K562 (cell line): ENCODE measurements around the gene VWA7. TPM values are rescaled to one million over a fixed set of nuclear protein-coding genes. Genes with fewer than 3 reads are reported as not detected.
A peak's percentile ranks its signal among the peaks of the same experiment; 100 is the strongest.

Experiments used
- ATF7 ChIP-seq: fragments of 450-650 bp; IDR thresholded peaks from 2 replicates; pipeline ENCODE4 v1.7.1; 2014; ENCODE audit warnings: mild to moderate bottlenecking, moderate library complexity
- CBFB ChIP-seq: sonication (generic); formaldehyde crosslinking; IDR thresholded peaks from 2 replicates; pipeline ENCODE4 v1.4.0; 2020; ENCODE audit warnings: mild to moderate bottlenecking, missing genetic modification reagents
- CHCHD3 ChIP-seq: fragments of 250-450 bp; sonication (Bioruptor Pico); IDR thresholded peaks from 2 replicates; pipeline ENCODE4 v2.1.2; 2022; ENCODE audit warnings: mild to moderate bottlenecking
- HMG20A ChIP-seq: fragments of 450-650 bp; formaldehyde crosslinking; conservative IDR thresholded peaks from 2 replicates; pipeline ENCODE4 v1.4.0; 2020; ENCODE audit warnings: mild to moderate bottlenecking, mixed read lengths
- HNRNPUL1 ChIP-seq: fragments of 200-400 bp; formaldehyde crosslinking; IDR thresholded peaks from 2 replicates; pipeline ENCODE4 v1.6.1; 2017; ENCODE audit warnings: low read length
- KLF1 ChIP-seq: fragments of 450-650 bp; IDR thresholded peaks from 2 replicates; pipeline ENCODE4 v1.6.1; 2016; ENCODE audit warnings: missing genetic modification characterization, missing compliant biosample characterization
- MCM2 ChIP-seq: fragments of 450-650 bp; IDR thresholded peaks from 2 replicates; pipeline ENCODE4 v1.6.1; 2017; ENCODE audit warnings: low read depth, mild to moderate bottlenecking
- MCM3 ChIP-seq: fragments of 450-650 bp; IDR thresholded peaks from 2 replicates; pipeline ENCODE4 v1.6.1; 2016
- MTA3 ChIP-seq: fragments of 450-650 bp; formaldehyde crosslinking; IDR thresholded peaks from 2 replicates; pipeline ENCODE4 v1.6.1; 2017; ENCODE audit warnings: mild to moderate bottlenecking, borderline replicate concordance
- NCOA1 ChIP-seq: fragments of 450-650 bp; IDR thresholded peaks from 2 replicates; pipeline ENCODE4 v1.6.1; 2016; ENCODE audit warnings: low read depth
- NCOA6 ChIP-seq: fragments of 450-650 bp; IDR thresholded peaks from 2 replicates; pipeline ENCODE4 v1.6.1; 2017; ENCODE audit warnings: mild to moderate bottlenecking
- NFXL1 ChIP-seq: fragments of 450-650 bp; formaldehyde crosslinking; IDR thresholded peaks from 2 replicates; pipeline ENCODE4 v1.4.0; 2021; ENCODE audit warnings: mild to moderate bottlenecking
- NR2F6 ChIP-seq: fragments of 450-650 bp; formaldehyde crosslinking; IDR thresholded peaks from 2 replicates; pipeline ENCODE4 v1.4.0; 2020; ENCODE audit warnings: mild to moderate bottlenecking
- PHTF2 ChIP-seq: fragments of 250-450 bp; sonication (Bioruptor Pico); IDR thresholded peaks from 2 replicates; pipeline ENCODE4 v1.5.0; 2021; ENCODE audit warnings: mild to moderate bottlenecking
- POLR2B ChIP-seq: fragments of 450-650 bp; IDR thresholded peaks from 2 replicates; pipeline ENCODE4 v1.6.1; 2018; ENCODE audit warnings: low read depth; ENCODE audit not compliant: partially characterized antibody
- PPARD ChIP-seq: fragments of 250-450 bp; sonication (Bioruptor Pico); IDR thresholded peaks from 2 replicates; pipeline ENCODE4 v1.8.0; 2022; ENCODE audit warnings: inconsistent platforms, mild to moderate bottlenecking, moderate library complexity
- PURB ChIP-seq: sonication (generic); formaldehyde crosslinking; IDR thresholded peaks from 2 replicates; pipeline ENCODE4 v1.9.0; 2021; ENCODE audit warnings: low read depth, mild to moderate bottlenecking, missing genetic modification reagents
- RBBP5 ChIP-seq: fragments of 200-600 bp; sonication (generic); IDR thresholded peaks from 2 replicates; pipeline ENCODE4 v1.6.1; 2012; ENCODE audit warnings: borderline replicate concordance, mild to moderate bottlenecking, low read length, control low read depth, inconsistent platforms; ENCODE audit not compliant: insufficient read depth, poor library complexity, severe bottlenecking
- SMAD4 ChIP-seq: fragments of 250-450 bp; sonication (Bioruptor Pico); conservative IDR thresholded peaks from 2 replicates; pipeline ENCODE4 v1.8.0; 2021; ENCODE audit warnings: inconsistent platforms, mild to moderate bottlenecking, moderate library complexity
- SRSF9 ChIP-seq: fragments of 200-400 bp; formaldehyde crosslinking; IDR thresholded peaks from 2 replicates; pipeline ENCODE4 v1.6.1; 2017; ENCODE audit warnings: low read depth, low read length, borderline replicate concordance
- TCF3 ChIP-seq: sonication (generic); formaldehyde crosslinking; IDR thresholded peaks from 2 replicates; pipeline ENCODE4 v1.4.0; 2020; ENCODE audit warnings: mild to moderate bottlenecking, missing genetic modification reagents
- ZBTB7A ChIP-seq: IDR thresholded peaks from 2 replicates; pipeline ENCODE4 v1.6.1; 2011; ENCODE audit warnings: low read depth, mild to moderate bottlenecking, low read length, moderate library complexity, borderline replicate concordance; ENCODE audit not compliant: control insufficient read depth
- ZNF174 ChIP-seq: fragments of 250-450 bp; sonication (Bioruptor Pico); IDR thresholded peaks from 2 replicates; pipeline ENCODE4 v1.4.0; 2020; ENCODE audit warnings: mild to moderate bottlenecking
- ZNF239 ChIP-seq: fragments of 250-450 bp; sonication (Bioruptor Pico); IDR thresholded peaks from 2 replicates; pipeline ENCODE4 v1.4.0; 2020; ENCODE audit warnings: mild to moderate bottlenecking
- ZNF3 ChIP-seq: fragments of 250-450 bp; sonication (Bioruptor Pico); IDR thresholded peaks from 2 replicates; pipeline ENCODE4 v1.5.0; 2021; ENCODE audit warnings: mild to moderate bottlenecking, moderate library complexity
- ZNF316 ChIP-seq: fragments of 450-650 bp; IDR thresholded peaks from 2 replicates; pipeline ENCODE4 v1.6.1; 2016
- ZNF408 ChIP-seq: fragments of 250-450 bp; sonication (Bioruptor Pico); IDR thresholded peaks from 2 replicates; pipeline ENCODE4 v1.4.0; 2020; ENCODE audit warnings: low read depth, mild to moderate bottlenecking, moderate library complexity
- ZNF511 ChIP-seq: sonication (generic); formaldehyde crosslinking; IDR thresholded peaks from 2 replicates; pipeline ENCODE4 v1.8.0; 2022; ENCODE audit warnings: mild to moderate bottlenecking, missing genetic modification reagents
- ZNF696 ChIP-seq: fragments of 250-450 bp; sonication (Bioruptor Pico); conservative IDR thresholded peaks from 2 replicates; pipeline ENCODE4 v1.4.0; 2020; ENCODE audit warnings: mild to moderate bottlenecking, moderate library complexity
- polyA plus RNA-seq, 8 experiments: library from polyadenylated mRNA; depleted of rRNA in 4 of 8; stranded (reverse) in 5 of 8; unstranded in 3 of 8; fragments of >200 nt; fragmentation: Nextera tagmentation in 2 of 8; fragmentation: Illumina TruSeq in 1 of 8; extraction: Ambion mirVana in 2 of 8; extraction: Trizol in 1 of 8; gene quantifications; 2 replicates each; pipeline versions ENCODE4 v1.2.1 to v1.2.3, GENCODE V29; 2011 to 2014; ENCODE audit warnings: inconsistent platforms in 1 of 8, missing spikeins in 1 of 8
- total RNA-seq, 7 experiments: library from RNA; depleted of rRNA in 6 of 7; stranded (reverse); fragments of >200 nt in 6 of 7; fragmentation: Illumina TruSeq in 2 of 7; extraction: Trizol in 2 of 7; gene quantifications; 2 replicates each; pipeline versions ENCODE4 v1.2.1 to v1.2.3, GENCODE V29; 2011 to 2021; ENCODE audit warnings: low replicate concordance in 1 of 7
- TF ChIP-seq, protein P1 (sequence below): fragments of 250-450 bp; sonication (Bioruptor Pico); IDR thresholded peaks from 2 replicates; pipeline ENCODE4 v1.5.0; 2020; ENCODE audit warnings: mild to moderate bottlenecking
- TF ChIP-seq, protein P2 (sequence below): fragments of 450-650 bp; formaldehyde crosslinking; IDR thresholded peaks from 2 replicates; pipeline ENCODE4 v1.4.0; 2020; ENCODE audit warnings: mild to moderate bottlenecking, moderate library complexity

Gene VWA7
- total and polyA plus RNA-seq, 9 of the 15 experiments (the other 6 are each of a cell fraction or from before 2014, with no cell fraction given), result 0.18 to 2.9 (median 0.95) TPM

- TF ChIP-seq ZBTB7A (peak; percentile 95; the same call in 1 of the 2 replicates), NR2F6 (CRISPR knock-in tag) (no peak), TCF3 (CRISPR knock-in tag) (no peak; the same call in 1 of the 2 replicates), PPARD (CRISPR knock-in tag) (no peak), HMG20A (CRISPR knock-in tag) (0 out of 2 replicates have a peak, but pooled peaks have one; percentile 54), NCOA6 (no peak), SMAD4 (CRISPR knock-in tag) (peak; percentile 66), ZNF174 (CRISPR knock-in tag) (peak; percentile 85; the same call in 1 of the 2 replicates), ATF7 (no peak), MCM2 (no peak), RBBP5 (no peak), CHCHD3 (no peak), MTA3 (no peak), MCM3 (no peak), ZNF239 (CRISPR knock-in tag) (no peak; the same call in 1 of the 2 replicates), ZNF408 (CRISPR knock-in tag) (peak; percentile 74; the same call in 1 of the 2 replicates), ZNF696 (CRISPR knock-in tag) (peak; percentile 73; the same call in 1 of the 2 replicates), NCOA1 (no peak), ZNF3 (CRISPR knock-in tag) (no peak), ZNF511 (CRISPR knock-in tag) (no peak), HNRNPUL1 (no peak), POLR2B (peak; percentile 60), PURB (CRISPR knock-in tag) (no peak), NFXL1 (CRISPR knock-in tag) (no peak; the same call in 1 of the 2 replicates), ZNF316 (no peak), CBFB (no peak), KLF1 (tag) (no peak; the same call in 1 of the 2 replicates), SRSF9 (no peak), PHTF2 (CRISPR knock-in tag) (peak; percentile 91; the same call in 1 of the 2 replicates)
- TF ChIP-seq, protein P1, sequence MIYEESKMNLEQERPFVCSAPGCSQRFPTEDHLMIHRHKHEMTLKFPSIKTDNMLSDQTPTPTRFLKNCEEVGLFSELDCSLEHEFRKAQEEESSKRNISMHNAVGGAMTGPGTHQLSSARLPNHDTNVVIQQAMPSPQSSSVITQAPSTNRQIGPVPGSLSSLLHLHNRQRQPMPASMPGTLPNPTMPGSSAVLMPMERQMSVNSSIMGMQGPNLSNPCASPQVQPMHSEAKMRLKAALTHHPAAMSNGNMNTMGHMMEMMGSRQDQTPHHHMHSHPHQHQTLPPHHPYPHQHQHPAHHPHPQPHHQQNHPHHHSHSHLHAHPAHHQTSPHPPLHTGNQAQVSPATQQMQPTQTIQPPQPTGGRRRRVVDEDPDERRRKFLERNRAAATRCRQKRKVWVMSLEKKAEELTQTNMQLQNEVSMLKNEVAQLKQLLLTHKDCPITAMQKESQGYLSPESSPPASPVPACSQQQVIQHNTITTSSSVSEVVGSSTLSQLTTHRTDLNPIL, result no peak; the same call in 1 of the 2 replicates
- TF ChIP-seq, protein P2, sequence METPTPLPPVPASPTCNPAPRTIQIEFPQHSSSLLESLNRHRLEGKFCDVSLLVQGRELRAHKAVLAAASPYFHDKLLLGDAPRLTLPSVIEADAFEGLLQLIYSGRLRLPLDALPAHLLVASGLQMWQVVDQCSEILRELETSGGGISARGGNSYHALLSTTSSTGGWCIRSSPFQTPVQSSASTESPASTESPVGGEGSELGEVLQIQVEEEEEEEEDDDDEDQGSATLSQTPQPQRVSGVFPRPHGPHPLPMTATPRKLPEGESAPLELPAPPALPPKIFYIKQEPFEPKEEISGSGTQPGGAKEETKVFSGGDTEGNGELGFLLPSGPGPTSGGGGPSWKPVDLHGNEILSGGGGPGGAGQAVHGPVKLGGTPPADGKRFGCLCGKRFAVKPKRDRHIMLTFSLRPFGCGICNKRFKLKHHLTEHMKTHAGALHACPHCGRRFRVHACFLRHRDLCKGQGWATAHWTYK (CRISPR knock-in tag), result 0 out of 2 replicates have a peak, but pooled peaks have one; percentile 35
Measured at GRCh38 chr6:31826793-31827285, 49.7 kb upstream of the VWA7 start (continued).
